Immature natural killer cell (primary cell): ENCODE results near the gene PAF1. TPM values are rescaled to one million over a fixed set of nuclear protein-coding genes. Genes with fewer than 3 reads are reported as not detected.

ENCODE experiments used
- DNase-seq, 3 donors: peaks; one replicate each; pipeline ENCODE4 v3.0.0; 2022; ENCODE audit warnings: mixed read lengths in 1 of 3
- H3K27ac Mint-ChIP-seq, 6 donors: one replicate each; pipeline ENCODE4 v1.8.0; 2020; ENCODE audit warnings: mixed read lengths in 6 of 6, mild to moderate bottlenecking in 5 of 6, inconsistent platforms in 4 of 6, moderate library complexity in 3 of 6
- H3K27me3 Mint-ChIP-seq, 3 donors: one replicate each; pipeline ENCODE4 v1.8.0; 2020 to 2021; ENCODE audit warnings: low read depth in 3 of 3, mild to moderate bottlenecking in 3 of 3, mixed read lengths in 3 of 3, moderate library complexity in 3 of 3, inconsistent platforms in 1 of 3
- H3K36me3 Mint-ChIP-seq, 3 donors: one replicate each; pipeline ENCODE4 v1.8.0; 2020; ENCODE audit warnings: mixed read lengths in 3 of 3, inconsistent platforms in 2 of 3, mild to moderate bottlenecking in 2 of 3
- H3K4me1 Mint-ChIP-seq, 2 donors: one replicate each; pipeline ENCODE4 v1.8.0; 2020; ENCODE audit warnings: inconsistent platforms in 2 of 2, mild to moderate bottlenecking in 2 of 2, mixed read lengths in 2 of 2, moderate library complexity in 1 of 2
- H3K4me3 Mint-ChIP-seq, 5 donors: one replicate each; pipeline ENCODE4 v1.8.0; 2020; ENCODE audit warnings: mild to moderate bottlenecking in 5 of 5, mixed read lengths in 5 of 5, inconsistent platforms in 3 of 5, moderate library complexity in 3 of 5
- H3K9me3 Mint-ChIP-seq, 6 donors: one replicate each; pipeline ENCODE4 v1.8.0; 2020; ENCODE audit warnings: mild to moderate bottlenecking in 6 of 6, mixed read lengths in 6 of 6, inconsistent platforms in 4 of 6, moderate library complexity in 3 of 6
- polyA plus RNA-seq, 3 donors: library from polyadenylated mRNA; unstranded; fragments of 300-500 nt; fragmentation: Illumina TruSeq; gene quantifications; one replicate each; pipeline ENCODE4 v1.2.3, GENCODE V29; 2021

Gene PAF1
- polyA plus RNA-seq, 3 donors from 2014 or later = 18.9 to 48.1 (median 31.6) TPM

- no peaks in the 10 kb centered on the region for H3K9me3 Mint-ChIP-seq
- peaks cover 12 to 51% (median 31%) of the 10 kb centered on the region in 3 donors for H3K36me3 Mint-ChIP-seq
- H3K27ac Mint-ChIP-seq = no peak overlapping the region
- peaks cover 0 to 7% (median 0%) of the 10 kb centered on the region in 3 donors for H3K27me3 Mint-ChIP-seq
- H3K4me1 Mint-ChIP-seq = no peaks in the 10 kb centered on the region
- no peak for DNase-seq
- H3K4me3 Mint-ChIP-seq = no peak overlapping the region
Measured at GRCh38 chr19:39359026-39359425, 31.9 kb downstream of the PAF1 start.

GRCh38 chr19:39356647-39357046, 34.3 kb downstream of the PAF1 start:
- Mint-ChIP-seq H3K9me3 (no peaks in the 10 kb centered on the region), H3K36me3 (peaks cover 7 to 54% (median 34%) of the 10 kb centered on the region in 3 donors), H3K4me3 (no peak overlapping the region), H3K27ac (no peak overlapping the region), H3K27me3 (peaks cover 0 to 6% (median 0%) of the 10 kb centered on the region in 3 donors), H3K4me1 (peaks cover 0 to under 1% of the 10 kb centered on the region in 2 donors)
- no peak for DNase-seq

GRCh38 chr19:39356073-39356472, 34.8 kb downstream of the PAF1 start:
- Mint-ChIP-seq H3K4me1 (peaks cover 0 to 2% of the 10 kb centered on the region in 2 donors), H3K4me3 (no peak overlapping the region), H3K9me3 (no peaks in the 10 kb centered on the region), H3K27ac (peak overlapping the region in 1 of 6 donors; percentile 5), H3K27me3 (peaks cover 0 to 3% (median 0%) of the 10 kb centered on the region in 3 donors), H3K36me3 (peaks cover 7 to 54% (median 34%) of the 10 kb centered on the region in 3 donors)
- no peak for DNase-seq

GRCh38 chr19:39355253-39355652, 35.7 kb downstream of the PAF1 start:
- DNase-seq = no peak
- Mint-ChIP-seq H3K27me3 (peaks cover 0 to 3% (median 0%) of the 10 kb centered on the region in 3 donors), H3K36me3 (peaks cover 7 to 53% (median 34%) of the 10 kb centered on the region in 3 donors), H3K9me3 (no peaks in the 10 kb centered on the region), H3K4me1 (peaks cover 0 to 2% of the 10 kb centered on the region in 2 donors), H3K27ac (no peak overlapping the region), H3K4me3 (no peak overlapping the region)

- peaks cover 4 to 9% of the 10 kb centered on the region in 2 donors for H3K4me1 Mint-ChIP-seq
- peaks cover 0 to 3% (median 0%) of the 10 kb centered on the region in 3 donors for H3K27me3 Mint-ChIP-seq
- H3K4me3 Mint-ChIP-seq = no peak overlapping the region
- H3K9me3 Mint-ChIP-seq = no peaks in the 10 kb centered on the region
- no peak for DNase-seq
- H3K27ac Mint-ChIP-seq = peak overlapping the region in 1 of 6 donors; percentile 55
- peaks cover 3 to 44% (median 29%) of the 10 kb centered on the region in 3 donors for H3K36me3 Mint-ChIP-seq
Measured at GRCh38 chr19:39352381-39353255, 38.3 kb downstream of the PAF1 start.

- H3K4me1 Mint-ChIP-seq = peaks cover 9 to 18% of the 10 kb centered on the region in 2 donors
- peak overlapping the region in 3 of 6 donors; percentile 52 to 55 (median 55) for H3K27ac Mint-ChIP-seq
- peak in 2 of 3 donors; percentile 22 to 24 for DNase-seq
- H3K36me3 Mint-ChIP-seq = peaks cover 3 to 35% (median 22%) of the 10 kb centered on the region in 3 donors
- H3K9me3 Mint-ChIP-seq = no peaks in the 10 kb centered on the region
- H3K27me3 Mint-ChIP-seq = peaks cover 0 to 3% (median 0%) of the 10 kb centered on the region in 3 donors
- no peak overlapping the region for H3K4me3 Mint-ChIP-seq
Measured at GRCh38 chr19:39351537-39352064, 39.3 kb downstream of the PAF1 start.

GRCh38 chr19:39350156-39350555, 40.8 kb downstream of the PAF1 start:
- Mint-ChIP-seq H3K27me3 (no peaks in the 10 kb centered on the region), H3K4me3 (no peak overlapping the region), H3K27ac (no peak overlapping the region), H3K36me3 (peaks cover 3 to 22% (median 16%) of the 10 kb centered on the region in 3 donors), H3K4me1 (peaks cover 17 to 32% of the 10 kb centered on the region in 2 donors), H3K9me3 (no peaks in the 10 kb centered on the region)
- DNase-seq = no peak

GRCh38 chr19:39349326-39349725, 41.6 kb downstream of the PAF1 start:
- DNase-seq = no peak
- Mint-ChIP-seq H3K4me1 (peaks cover 22 to 40% of the 10 kb centered on the region in 2 donors), H3K27me3 (no peaks in the 10 kb centered on the region), H3K36me3 (peaks cover 0 to 18% (median 13%) of the 10 kb centered on the region in 3 donors), H3K9me3 (no peaks in the 10 kb centered on the region), H3K27ac (no peak overlapping the region), H3K4me3 (no peak overlapping the region)

GRCh38 chr19:39347332-39348164, 43.4 kb downstream of the PAF1 start:
- Mint-ChIP-seq H3K27ac (peak overlapping the region in 4 of 6 donors; percentile 29 to 60 (median 38)), H3K36me3 (peaks cover 0 to 11% (median 7%) of the 10 kb centered on the region in 3 donors), H3K27me3 (peaks cover 8 to 12% (median 10%) of the 10 kb centered on the region in 3 donors), H3K4me3 (no peak overlapping the region), H3K9me3 (no peaks in the 10 kb centered on the region), H3K4me1 (peaks cover 37 to 55% of the 10 kb centered on the region in 2 donors)
- DNase-seq = no peak

GRCh38 chr19:39345956-39346355, 45.0 kb downstream of the PAF1 start:
- peak overlapping the region in 2 of 5 donors; percentile 5 to 15 for H3K4me3 Mint-ChIP-seq
- peaks cover 12 to 19% (median 12%) of the 10 kb centered on the region in 3 donors for H3K27me3 Mint-ChIP-seq
- peaks cover 44 to 63% of the 10 kb centered on the region in 2 donors for H3K4me1 Mint-ChIP-seq
- H3K36me3 Mint-ChIP-seq = peaks cover 0 to 7% (median 4%) of the 10 kb centered on the region in 3 donors
- peak overlapping the region in 5 of 6 donors; percentile 14 to 80 (median 63) for H3K27ac Mint-ChIP-seq
- H3K9me3 Mint-ChIP-seq = no peaks in the 10 kb centered on the region
- no peak for DNase-seq

GRCh38 chr19:39342647-39343305, 48.1 kb downstream of the PAF1 start:
- H3K9me3 Mint-ChIP-seq = no peaks in the 10 kb centered on the region
- H3K27ac Mint-ChIP-seq = peak overlapping the region; percentile 72 to 93 (median 89)
- H3K36me3 Mint-ChIP-seq = no peaks in the 10 kb centered on the region
- peaks cover 56 to 74% of the 10 kb centered on the region in 2 donors for H3K4me1 Mint-ChIP-seq
- peaks cover 12 to 19% (median 12%) of the 10 kb centered on the region in 3 donors for H3K27me3 Mint-ChIP-seq
- no peak for DNase-seq
- H3K4me3 Mint-ChIP-seq = peak overlapping the region; percentile 71 to 87 (median 80)

GRCh38 chr19:39341719-39342604, 48.9 kb downstream of the PAF1 start, which contains the start of gene SAMD4B:
Gene SAMD4B, plus strand, starts transcription at chr19:39342421. Its CDS starts 14,473 bp downstream, at chr19:39356894.
- Mint-ChIP-seq H3K4me1 (peaks cover 55 to 71% of the 10 kb centered on the region in 2 donors), H3K36me3 (no peaks in the 10 kb centered on the region), H3K27ac (peak within 1 kb of the TSS; percentile 83 to 99 (median 94)), H3K4me3 (peak within 1 kb of the TSS; percentile 91 to 99 (median 97)), H3K27me3 (peaks cover 12 to 19% (median 12%) of the 10 kb centered on the region in 3 donors), H3K9me3 (no peaks in the 10 kb centered on the region)
- peak; percentile 99 to 100 (median 100) for DNase-seq
